Fibroblast of mammary gland (primary cell): ENCODE data around the gene NEK10.

Source experiments
- DNase-seq: peaks from one replicate; pipeline ENCODE4 v3.0.0-alpha.2; 2010; ENCODE audit warnings: low read depth
- H3K4me3 ChIP-seq: 2 replicates; pipeline ENCODE4 v1.5.1; 2011; ENCODE audit warnings: low read depth, mild to moderate bottlenecking, low read length, moderate library complexity; ENCODE audit not compliant: control insufficient read depth
- CTCF ChIP-seq: conservative IDR thresholded peaks from 2 replicates; pipeline ENCODE4 v1.5.1; 2011; ENCODE audit warnings: low read depth, low read length, inconsistent platforms; ENCODE audit not compliant: control insufficient read depth, insufficient read depth

Gene NEK10

GRCh38 chr3:27127195-27127594, 242.0 kb downstream of the NEK10 start:
- DNase-seq, result no peak
- no peak for TF ChIP-seq CTCF
- H3K4me3 ChIP-seq, result no peak overlapping the region

- H3K4me3 ChIP-seq, result no peak overlapping the region
- TF ChIP-seq CTCF, result no peak
- no peak for DNase-seq
These were observed 243.2 kb downstream of the NEK10 start for GRCh38 chr3:27125821-27126501.

- H3K4me3 ChIP-seq, result no peak overlapping the region
- no peak for TF ChIP-seq CTCF
- no peak for DNase-seq
These were observed 249.5 kb downstream of the NEK10 start for GRCh38 chr3:27119639-27120038.

GRCh38 chr3:27115352-27115751, 253.8 kb downstream of the NEK10 start:
- no peak overlapping the region for H3K4me3 ChIP-seq
- no peak for TF ChIP-seq CTCF
- no peak for DNase-seq

- DNase-seq, result peak; percentile 54
- H3K4me3 ChIP-seq, result no peak overlapping the region
- no peak for TF ChIP-seq CTCF
These were observed 254.5 kb downstream of the NEK10 start for GRCh38 chr3:27114684-27115083.

GRCh38 chr3:27114129-27114528, 255.1 kb downstream of the NEK10 start:
- DNase-seq, result no peak
- no peak for TF ChIP-seq CTCF
- H3K4me3 ChIP-seq, result no peak overlapping the region

GRCh38 chr3:27110020-27110419, 259.2 kb downstream of the NEK10 start:
- no peak for DNase-seq
- no peak overlapping the region for H3K4me3 ChIP-seq
- no peak for TF ChIP-seq CTCF
